Measurements from ENCODE around the gene PURA. TPM values are rescaled to one million over a fixed set of nuclear protein-coding genes. Genes with fewer than 3 reads are reported as not detected.
A peak's percentile ranks its signal among the peaks of the same experiment; 100 is the strongest.

PURA gene
- total and polyA plus RNA-seq, 2 of the 13 experiments (the other 11 are each of a cell fraction or from before 2014, with no cell fraction given) = 2.0 to 5.0 TPM

DNA sequence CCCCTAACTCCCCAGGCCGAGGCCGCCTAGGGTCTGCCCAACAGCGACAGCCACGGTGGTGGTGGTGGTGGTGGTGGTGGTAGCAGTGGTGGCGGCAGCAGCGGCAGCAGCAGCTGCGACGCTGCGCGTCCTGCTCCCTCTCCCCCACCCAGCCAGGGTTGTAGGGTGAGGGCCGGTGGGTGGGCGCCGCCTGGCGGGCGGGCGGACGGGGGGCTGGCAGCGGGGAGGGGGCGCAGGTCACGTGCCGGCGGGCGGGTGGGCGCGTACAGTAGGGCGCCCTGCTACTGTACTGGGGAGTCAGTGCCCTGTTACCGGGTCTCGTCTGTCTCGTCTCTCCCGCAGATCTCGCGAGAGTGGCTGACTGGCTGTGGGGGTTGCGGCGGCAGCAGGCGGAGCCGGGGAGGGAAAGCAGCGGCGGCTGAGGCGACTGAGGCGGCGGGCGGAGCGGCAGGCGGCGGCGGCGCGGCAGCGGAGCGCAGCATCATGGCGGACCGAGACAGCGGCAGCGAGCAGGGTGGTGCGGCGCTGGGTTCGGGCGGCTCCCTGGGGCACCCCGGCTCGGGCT is at the start of gene PURA (continued):
- TF ChIP-seq, protein P1, sequence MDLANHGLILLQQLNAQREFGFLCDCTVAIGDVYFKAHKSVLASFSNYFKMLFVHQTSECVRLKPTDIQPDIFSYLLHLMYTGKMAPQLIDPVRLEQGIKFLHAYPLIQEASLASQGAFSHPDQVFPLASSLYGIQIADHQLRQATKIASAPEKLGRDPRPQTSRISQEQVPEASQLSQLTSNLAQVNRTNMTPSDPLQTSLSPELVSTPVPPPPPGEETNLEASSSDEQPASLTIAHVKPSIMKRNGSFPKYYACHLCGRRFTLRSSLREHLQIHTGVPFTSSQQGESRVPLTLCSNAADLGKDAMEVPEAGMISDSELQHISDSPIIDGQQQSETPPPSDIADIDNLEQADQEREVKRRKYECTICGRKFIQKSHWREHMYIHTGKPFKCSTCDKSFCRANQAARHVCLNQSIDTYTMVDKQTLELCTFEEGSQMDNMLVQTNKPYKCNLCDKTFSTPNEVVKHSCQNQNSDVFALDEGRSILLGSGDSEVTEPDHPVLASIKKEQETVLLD (CRISPR knock-in tag; IDR thresholded peaks at IDR 0.05; ENCODE audit: low read depth) = peak; percentile 91
- TF ChIP-seq FOXK2 (IDR thresholded peaks at IDR 0.05) = no peak
- TF ChIP-seq SP4 (CRISPR knock-in tag; IDR thresholded peaks at IDR 0.05) = peak; percentile 20; the same call in 1 of the 2 replicates
- peak; percentile 97; the same call in 1 of the 2 replicates for TF ChIP-seq ARNT2 (CRISPR knock-in tag; IDR thresholded peaks at IDR 0.05; ENCODE audit: low read depth)
- TF ChIP-seq SAP130 (CRISPR knock-in tag; IDR thresholded peaks at IDR 0.05; ENCODE audit: low read depth) = peak; percentile 81
- TF ChIP-seq KMT2B (CRISPR knock-in tag; IDR thresholded peaks at IDR 0.05) = 0 out of 2 replicates have a peak, but pooled peaks have one; percentile 71
- TF ChIP-seq, protein P2, sequence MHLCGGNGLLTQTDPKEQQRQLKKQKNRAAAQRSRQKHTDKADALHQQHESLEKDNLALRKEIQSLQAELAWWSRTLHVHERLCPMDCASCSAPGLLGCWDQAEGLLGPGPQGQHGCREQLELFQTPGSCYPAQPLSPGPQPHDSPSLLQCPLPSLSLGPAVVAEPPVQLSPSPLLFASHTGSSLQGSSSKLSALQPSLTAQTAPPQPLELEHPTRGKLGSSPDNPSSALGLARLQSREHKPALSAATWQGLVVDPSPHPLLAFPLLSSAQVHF (CRISPR knock-in tag; IDR thresholded peaks at IDR 0.05) = no peak
- no peak for TF ChIP-seq GTF2F1 (IDR thresholded peaks at IDR 0.05; ENCODE audit: low read length)
- TF ChIP-seq, protein P3, sequence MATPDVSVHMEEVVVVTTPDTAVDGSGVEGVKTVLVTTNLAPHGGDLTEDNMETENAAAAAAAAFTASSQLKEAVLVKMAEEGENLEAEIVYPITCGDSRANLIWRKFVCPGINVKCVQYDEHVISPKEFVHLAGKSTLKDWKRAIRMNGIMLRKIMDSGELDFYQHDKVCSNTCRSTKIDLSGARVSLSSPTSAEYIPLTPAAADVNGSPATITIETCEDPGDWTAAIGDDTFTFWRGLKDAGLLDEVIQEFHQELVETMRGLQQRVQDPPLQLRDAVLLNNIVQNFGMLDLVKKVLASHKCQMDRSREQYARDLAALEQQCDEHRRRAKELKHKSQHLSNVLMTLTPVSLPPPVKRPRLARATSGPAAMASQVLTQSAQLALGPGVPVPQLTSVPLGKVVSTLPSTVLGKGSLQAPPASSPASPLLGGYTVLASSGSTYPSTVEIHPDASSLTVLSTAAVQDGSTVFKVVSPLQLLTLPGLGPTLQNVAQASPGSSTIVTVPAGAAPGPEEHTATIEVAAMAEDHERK (CRISPR knock-in tag; IDR thresholded peaks at IDR 0.05; ENCODE audit: low read depth) = 0 out of 2 replicates have a peak, but pooled peaks have one; percentile 30
- TF ChIP-seq HES4 (CRISPR knock-in tag; IDR thresholded peaks at IDR 0.05; ENCODE audit: borderline replicate concordance) = no peak
- TF ChIP-seq ZFY (CRISPR knock-in tag; IDR thresholded peaks at IDR 0.05) = peak; percentile 56
- peak; percentile 8; the same call in 1 of the 2 replicates for TF ChIP-seq IRF2 (CRISPR knock-in tag; IDR thresholded peaks at IDR 0.05)
- TF ChIP-seq, protein P4, sequence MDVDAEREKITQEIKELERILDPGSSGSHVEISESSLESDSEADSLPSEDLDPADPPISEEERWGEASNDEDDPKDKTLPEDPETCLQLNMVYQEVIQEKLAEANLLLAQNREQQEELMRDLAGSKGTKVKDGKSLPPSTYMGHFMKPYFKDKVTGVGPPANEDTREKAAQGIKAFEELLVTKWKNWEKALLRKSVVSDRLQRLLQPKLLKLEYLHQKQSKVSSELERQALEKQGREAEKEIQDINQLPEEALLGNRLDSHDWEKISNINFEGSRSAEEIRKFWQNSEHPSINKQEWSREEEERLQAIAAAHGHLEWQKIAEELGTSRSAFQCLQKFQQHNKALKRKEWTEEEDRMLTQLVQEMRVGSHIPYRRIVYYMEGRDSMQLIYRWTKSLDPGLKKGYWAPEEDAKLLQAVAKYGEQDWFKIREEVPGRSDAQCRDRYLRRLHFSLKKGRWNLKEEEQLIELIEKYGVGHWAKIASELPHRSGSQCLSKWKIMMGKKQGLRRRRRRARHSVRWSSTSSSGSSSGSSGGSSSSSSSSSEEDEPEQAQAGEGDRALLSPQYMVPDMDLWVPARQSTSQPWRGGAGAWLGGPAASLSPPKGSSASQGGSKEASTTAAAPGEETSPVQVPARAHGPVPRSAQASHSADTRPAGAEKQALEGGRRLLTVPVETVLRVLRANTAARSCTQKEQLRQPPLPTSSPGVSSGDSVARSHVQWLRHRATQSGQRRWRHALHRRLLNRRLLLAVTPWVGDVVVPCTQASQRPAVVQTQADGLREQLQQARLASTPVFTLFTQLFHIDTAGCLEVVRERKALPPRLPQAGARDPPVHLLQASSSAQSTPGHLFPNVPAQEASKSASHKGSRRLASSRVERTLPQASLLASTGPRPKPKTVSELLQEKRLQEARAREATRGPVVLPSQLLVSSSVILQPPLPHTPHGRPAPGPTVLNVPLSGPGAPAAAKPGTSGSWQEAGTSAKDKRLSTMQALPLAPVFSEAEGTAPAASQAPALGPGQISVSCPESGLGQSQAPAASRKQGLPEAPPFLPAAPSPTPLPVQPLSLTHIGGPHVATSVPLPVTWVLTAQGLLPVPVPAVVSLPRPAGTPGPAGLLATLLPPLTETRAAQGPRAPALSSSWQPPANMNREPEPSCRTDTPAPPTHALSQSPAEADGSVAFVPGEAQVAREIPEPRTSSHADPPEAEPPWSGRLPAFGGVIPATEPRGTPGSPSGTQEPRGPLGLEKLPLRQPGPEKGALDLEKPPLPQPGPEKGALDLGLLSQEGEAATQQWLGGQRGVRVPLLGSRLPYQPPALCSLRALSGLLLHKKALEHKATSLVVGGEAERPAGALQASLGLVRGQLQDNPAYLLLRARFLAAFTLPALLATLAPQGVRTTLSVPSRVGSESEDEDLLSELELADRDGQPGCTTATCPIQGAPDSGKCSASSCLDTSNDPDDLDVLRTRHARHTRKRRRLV (CRISPR knock-in tag; IDR thresholded peaks at IDR 0.05) = no peak
- TF ChIP-seq ZNF788 (CRISPR knock-in tag; IDR thresholded peaks at IDR 0.05; ENCODE audit: borderline replicate concordance) = peak; percentile 55; the same call in 1 of the 2 replicates
- TF ChIP-seq POLR2AphosphoS5 (IDR thresholded peaks at IDR 0.05; ENCODE audit: low read depth, low read length) = peak; percentile 73
- TF ChIP-seq ZSCAN29 (CRISPR knock-in tag; conservative IDR thresholded peaks at IDR 0.05) = no peak
- TF ChIP-seq ZBTB7A (CRISPR knock-in tag; IDR thresholded peaks at IDR 0.05) = peak; percentile 96
- no peak for TF ChIP-seq ARID2 (CRISPR knock-in tag; IDR thresholded peaks at IDR 0.05; ENCODE audit: borderline replicate concordance)
- TF ChIP-seq, protein P5, sequence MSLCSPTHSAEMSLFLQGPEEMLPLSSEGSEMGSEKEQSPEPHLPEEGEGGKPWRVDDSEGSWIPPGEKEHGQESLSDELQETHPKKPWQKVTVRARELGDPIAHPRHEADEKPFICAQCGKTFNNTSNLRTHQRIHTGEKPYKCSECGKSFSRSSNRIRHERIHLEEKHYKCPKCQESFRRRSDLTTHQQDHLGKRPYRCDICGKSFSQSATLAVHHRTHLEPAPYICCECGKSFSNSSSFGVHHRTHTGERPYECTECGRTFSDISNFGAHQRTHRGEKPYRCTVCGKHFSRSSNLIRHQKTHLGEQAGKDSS (CRISPR knock-in tag; IDR thresholded peaks at IDR 0.05; ENCODE audit: borderline replicate concordance, low read depth) = peak; percentile 72; the same call in 1 of the 2 replicates
- TF ChIP-seq MED8 (CRISPR knock-in tag; IDR thresholded peaks at IDR 0.05; ENCODE audit: insufficient replicate concordance) = peak; percentile 23
- TF ChIP-seq ZBTB20 (CRISPR knock-in tag; IDR thresholded peaks at IDR 0.05; ENCODE audit: borderline replicate concordance, low read depth) = no peak
